SK-N-SH (cell line): Measurements from ENCODE around the gene UNC13B.

Source experiments
- CTCF ChIP-seq: fragments of 200-600 bp; sonication (generic); IDR thresholded peaks from 2 replicates; pipeline ENCODE4 v1.6.1; 2017; ENCODE audit warnings: antibody characterized with exemption, mild to moderate bottlenecking, moderate library complexity
- MXI1 ChIP-seq: IDR thresholded peaks from 2 replicates; pipeline ENCODE4 v1.6.1; 2012; ENCODE audit warnings: mild to moderate bottlenecking, low read depth, low read length, improper control_type of control experiment
- NRF1 ChIP-seq: IDR thresholded peaks from 2 replicates; pipeline ENCODE4 v1.6.1; 2012; ENCODE audit warnings: low read depth, mild to moderate bottlenecking, low read length
- RCOR1 ChIP-seq: fragments of 150-350 bp; IDR thresholded peaks from 2 replicates; pipeline ENCODE4 v1.6.1; 2017; ENCODE audit warnings: antibody characterized with exemption, low read length
- TAF1 ChIP-seq: IDR thresholded peaks from 2 replicates; pipeline ENCODE4 v1.6.1; 2012; ENCODE audit warnings: low read depth, mild to moderate bottlenecking, low read length, moderate library complexity, borderline replicate concordance
- TF ChIP-seq, protein P1 (sequence below): IDR thresholded peaks from 2 replicates; pipeline ENCODE4 v1.4.0; 2012; ENCODE audit warnings: low read depth, borderline replicate concordance

- no peak for TF ChIP-seq CTCF
- TF ChIP-seq, protein P1, sequence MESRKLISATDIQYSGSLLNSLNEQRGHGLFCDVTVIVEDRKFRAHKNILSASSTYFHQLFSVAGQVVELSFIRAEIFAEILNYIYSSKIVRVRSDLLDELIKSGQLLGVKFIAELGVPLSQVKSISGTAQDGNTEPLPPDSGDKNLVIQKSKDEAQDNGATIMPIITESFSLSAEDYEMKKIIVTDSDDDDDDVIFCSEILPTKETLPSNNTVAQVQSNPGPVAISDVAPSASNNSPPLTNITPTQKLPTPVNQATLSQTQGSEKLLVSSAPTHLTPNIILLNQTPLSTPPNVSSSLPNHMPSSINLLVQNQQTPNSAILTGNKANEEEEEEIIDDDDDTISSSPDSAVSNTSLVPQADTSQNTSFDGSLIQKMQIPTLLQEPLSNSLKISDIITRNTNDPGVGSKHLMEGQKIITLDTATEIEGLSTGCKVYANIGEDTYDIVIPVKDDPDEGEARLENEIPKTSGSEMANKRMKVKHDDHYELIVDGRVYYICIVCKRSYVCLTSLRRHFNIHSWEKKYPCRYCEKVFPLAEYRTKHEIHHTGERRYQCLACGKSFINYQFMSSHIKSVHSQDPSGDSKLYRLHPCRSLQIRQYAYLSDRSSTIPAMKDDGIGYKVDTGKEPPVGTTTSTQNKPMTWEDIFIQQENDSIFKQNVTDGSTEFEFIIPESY: no peak
- no peak for TF ChIP-seq RCOR1
- no peak for TF ChIP-seq NRF1
- TF ChIP-seq MXI1: no peak
- TF ChIP-seq TAF1: no peak
Measured at GRCh38 chr9:35134920-35135319, 26.9 kb upstream of the UNC13B start.
